Thoracic aorta (tissue), 2 donors: ENCODE data around the gene HOXB6. TPM values are rescaled to one million over a fixed set of nuclear protein-coding genes. Genes with fewer than 3 reads are reported as not detected.

Experiments used
- ATAC-seq: fragments of 150-250 bp; one replicate; pipeline ENCODE4 v1.8.0; 2017; ENCODE audit warnings: low read depth; ENCODE audit not compliant: insufficient number of reproducible peaks, low FRiP score
- DNase-seq: peaks from one replicate; pipeline ENCODE4 v3.0.0-alpha.2; 2020; ENCODE audit warnings: low spot score
- H3K27ac ChIP-seq, 2 donors: fragments of 200-600 bp; sonication (generic); 1 replicate in 1 of 2; 2 replicates in 1 of 2; pipeline ENCODE4 v1.5.1; 2016; ENCODE audit warnings: mild to moderate bottlenecking in 2 of 2, moderate library complexity in 2 of 2
- H3K27me3 ChIP-seq: fragments of 200-600 bp; sonication (generic); replicated peaks from 2 replicates; pipeline ENCODE4 v1.6.0; 2016; ENCODE audit warnings: mild to moderate bottlenecking; ENCODE audit not compliant: insufficient read depth
- H3K36me3 ChIP-seq: fragments of 200-600 bp; sonication (generic); one replicate; pipeline ENCODE4 v1.5.1; 2016
- H3K4me1 ChIP-seq, 2 donors: fragments of 200-600 bp; sonication (generic); 1 replicate in 1 of 2; 2 replicates in 1 of 2; pipeline versions ENCODE4 v1.5.1 to v1.6.0; 2016; ENCODE audit warnings: low read depth in 2 of 2, mild to moderate bottlenecking in 1 of 2; ENCODE audit not compliant: control insufficient read depth in 1 of 2
- H3K4me3 ChIP-seq: fragments of 200-600 bp; sonication (generic); 2 replicates; pipeline ENCODE4 v1.5.1; 2016; ENCODE audit warnings: mild to moderate bottlenecking
- H3K9me3 ChIP-seq: fragments of 200-600 bp; sonication (generic); 2 replicates; pipeline ENCODE4 v1.5.1; 2016
- total RNA-seq, 2 donors: library from RNA; depleted of rRNA; stranded (reverse); fragments of >200 nt; gene quantifications; one replicate each; pipeline versions ENCODE4 v1.1.0 to v1.2.3, GENCODE V29; 2016
- TF ChIP-seq, protein P1 (sequence below): fragments of 200-600 bp; sonication (generic); IDR thresholded peaks from one replicate; pipeline ENCODE4 v1.5.1; 2019; ENCODE audit warnings: antibody characterized with exemption

The HOXB6 gene
- total RNA-seq, 2 donors from 2014 or later, result 4.2 to 9.9 TPM

DNA sequence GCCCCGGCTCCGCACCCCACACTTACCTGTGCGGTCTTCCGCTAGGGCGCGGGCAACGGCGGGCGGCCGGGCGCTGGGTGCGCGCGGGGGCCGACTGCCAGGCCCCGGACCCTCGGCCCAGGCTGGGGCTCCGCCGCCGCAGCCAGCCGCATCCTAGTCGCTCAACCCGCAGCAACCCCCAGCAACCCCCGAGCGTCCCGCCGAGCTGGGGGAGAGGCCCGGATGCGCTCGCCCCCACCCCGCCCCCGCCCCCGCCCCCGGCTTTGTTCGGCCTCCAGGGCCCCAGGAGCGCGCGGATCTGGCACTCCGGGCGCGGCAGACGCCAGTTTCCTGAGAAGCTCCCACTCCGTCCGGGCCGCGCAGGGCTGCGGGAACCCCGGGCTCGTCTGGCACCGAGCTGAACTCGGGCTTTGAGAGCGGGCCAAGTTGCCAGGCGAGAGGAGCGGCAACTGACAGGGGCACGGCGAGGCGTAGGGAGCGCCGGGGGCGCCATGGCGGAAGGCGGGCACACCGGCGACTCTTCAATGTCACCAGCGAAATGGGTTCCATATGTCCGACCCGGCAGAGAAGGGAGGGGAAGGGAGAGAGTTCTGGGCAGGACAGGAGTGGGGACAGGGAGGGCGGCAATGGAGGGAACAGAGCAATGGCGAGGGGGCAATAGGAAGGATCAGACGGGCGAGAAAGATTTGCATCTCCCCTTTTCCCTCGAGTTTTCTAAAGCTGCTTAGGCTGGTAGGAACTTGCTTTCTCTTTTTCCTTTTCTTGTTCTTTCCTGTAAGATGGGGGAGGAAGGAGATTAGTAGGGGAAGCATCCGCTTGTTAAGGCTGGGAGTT, 40.4 kb downstream of the HOXB6 start:
- Histone ChIP-seq H3K9me3 (no peaks in the 10 kb centered on the region), H3K4me3 (peak overlapping the region; percentile 69), H3K27me3 (no peaks in the 10 kb centered on the region), H3K4me1 (peaks cover 17 to 96% of the 10 kb centered on the region in 2 donors), H3K36me3 (no peaks in the 10 kb centered on the region), H3K27ac (peak overlapping the region in 1 of 2 donors; percentile 43)
- ATAC-seq (no peak), DNase-seq (no peak)
- TF ChIP-seq, protein P1, sequence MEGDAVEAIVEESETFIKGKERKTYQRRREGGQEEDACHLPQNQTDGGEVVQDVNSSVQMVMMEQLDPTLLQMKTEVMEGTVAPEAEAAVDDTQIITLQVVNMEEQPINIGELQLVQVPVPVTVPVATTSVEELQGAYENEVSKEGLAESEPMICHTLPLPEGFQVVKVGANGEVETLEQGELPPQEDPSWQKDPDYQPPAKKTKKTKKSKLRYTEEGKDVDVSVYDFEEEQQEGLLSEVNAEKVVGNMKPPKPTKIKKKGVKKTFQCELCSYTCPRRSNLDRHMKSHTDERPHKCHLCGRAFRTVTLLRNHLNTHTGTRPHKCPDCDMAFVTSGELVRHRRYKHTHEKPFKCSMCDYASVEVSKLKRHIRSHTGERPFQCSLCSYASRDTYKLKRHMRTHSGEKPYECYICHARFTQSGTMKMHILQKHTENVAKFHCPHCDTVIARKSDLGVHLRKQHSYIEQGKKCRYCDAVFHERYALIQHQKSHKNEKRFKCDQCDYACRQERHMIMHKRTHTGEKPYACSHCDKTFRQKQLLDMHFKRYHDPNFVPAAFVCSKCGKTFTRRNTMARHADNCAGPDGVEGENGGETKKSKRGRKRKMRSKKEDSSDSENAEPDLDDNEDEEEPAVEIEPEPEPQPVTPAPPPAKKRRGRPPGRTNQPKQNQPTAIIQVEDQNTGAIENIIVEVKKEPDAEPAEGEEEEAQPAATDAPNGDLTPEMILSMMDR, result no peak

DNA sequence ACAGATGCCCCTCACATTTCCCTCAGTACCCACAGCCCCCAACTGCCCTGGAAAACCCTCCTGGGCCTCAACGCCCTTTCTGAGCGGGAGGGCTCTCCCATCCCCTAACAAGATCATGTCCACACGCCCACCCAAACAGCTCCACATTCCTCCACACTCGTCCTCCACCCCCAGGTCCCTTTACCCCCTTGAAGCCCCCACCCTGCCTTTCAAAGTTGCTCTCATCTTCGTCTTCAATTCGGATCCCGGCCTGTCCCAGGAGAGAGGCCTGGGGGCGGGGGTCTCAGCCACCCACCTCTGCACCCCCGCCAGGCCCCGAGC, 41.0 kb downstream of the HOXB6 start:
- Histone ChIP-seq H3K27ac (peak overlapping the region in 1 of 2 donors; percentile 42), H3K4me1 (peaks cover 14 to 96% of the 10 kb centered on the region in 2 donors), H3K4me3 (peak overlapping the region; percentile 69), H3K36me3 (no peaks in the 10 kb centered on the region), H3K27me3 (no peaks in the 10 kb centered on the region), H3K9me3 (no peaks in the 10 kb centered on the region)
- ATAC-seq, result no peak
- DNase-seq, result no peak
- TF ChIP-seq, protein P1, result no peak

DNA sequence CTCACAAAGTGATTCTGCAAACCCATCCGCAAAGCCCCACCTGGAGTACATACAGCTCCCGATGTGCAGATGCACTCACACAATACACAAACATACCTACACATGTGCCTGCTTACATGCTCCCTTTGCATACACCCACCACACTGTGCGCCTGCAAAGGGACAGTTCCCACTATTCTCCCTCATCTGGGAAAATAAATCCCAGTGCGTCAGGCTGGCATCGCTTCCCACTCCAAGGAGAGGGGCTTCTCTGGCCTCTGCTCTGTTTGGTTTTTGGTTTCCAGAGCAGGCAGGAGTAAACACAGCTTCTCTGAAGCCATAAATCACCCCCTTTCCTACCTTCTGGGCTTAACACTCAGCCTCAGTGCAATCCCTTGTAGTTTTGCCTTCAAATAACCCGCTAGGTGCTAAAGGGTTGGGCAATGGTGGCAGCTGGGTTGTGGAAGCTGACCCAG, 41.4 kb downstream of the HOXB6 start:
- no peaks in the 10 kb centered on the region for H3K36me3 ChIP-seq
- no peaks in the 10 kb centered on the region for H3K27me3 ChIP-seq
- H3K4me3 ChIP-seq, result peak overlapping the region; percentile 69
- H3K9me3 ChIP-seq, result no peaks in the 10 kb centered on the region
- peaks cover 14 to 96% of the 10 kb centered on the region in 2 donors for H3K4me1 ChIP-seq
- TF ChIP-seq, protein P1, result no peak
- DNase-seq (no peak), ATAC-seq (no peak)
- peak overlapping the region in 1 of 2 donors; percentile 42 for H3K27ac ChIP-seq

DNA sequence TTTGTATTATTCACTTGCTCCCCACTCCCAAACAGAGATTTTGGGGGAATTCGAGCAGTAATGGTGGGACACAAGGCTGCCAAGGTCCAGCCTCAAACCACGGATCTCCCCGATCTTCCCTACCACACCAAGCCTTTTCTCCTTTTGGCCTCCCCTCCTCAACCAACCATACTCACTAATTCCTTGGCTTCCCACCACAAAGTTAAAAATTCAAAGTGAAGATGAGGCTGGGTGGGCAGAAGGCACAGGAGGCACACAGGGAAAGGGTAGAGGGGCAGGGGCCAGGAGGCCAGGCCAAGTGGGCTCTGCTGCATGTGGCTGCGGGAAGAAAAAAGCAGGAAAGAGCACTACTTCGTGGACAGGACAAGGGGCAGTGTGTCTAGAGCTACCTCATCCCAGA, 41.9 kb downstream of the HOXB6 start:
- no peaks in the 10 kb centered on the region for H3K27me3 ChIP-seq
- ATAC-seq (no peak), DNase-seq (no peak)
- H3K9me3 ChIP-seq, result no peaks in the 10 kb centered on the region
- TF ChIP-seq, protein P1, result no peak
- H3K27ac ChIP-seq, result peak overlapping the region in 1 of 2 donors; percentile 13
- peaks cover 16 to 96% of the 10 kb centered on the region in 2 donors for H3K4me1 ChIP-seq
- no peak overlapping the region for H3K4me3 ChIP-seq
- no peaks in the 10 kb centered on the region for H3K36me3 ChIP-seq

DNA sequence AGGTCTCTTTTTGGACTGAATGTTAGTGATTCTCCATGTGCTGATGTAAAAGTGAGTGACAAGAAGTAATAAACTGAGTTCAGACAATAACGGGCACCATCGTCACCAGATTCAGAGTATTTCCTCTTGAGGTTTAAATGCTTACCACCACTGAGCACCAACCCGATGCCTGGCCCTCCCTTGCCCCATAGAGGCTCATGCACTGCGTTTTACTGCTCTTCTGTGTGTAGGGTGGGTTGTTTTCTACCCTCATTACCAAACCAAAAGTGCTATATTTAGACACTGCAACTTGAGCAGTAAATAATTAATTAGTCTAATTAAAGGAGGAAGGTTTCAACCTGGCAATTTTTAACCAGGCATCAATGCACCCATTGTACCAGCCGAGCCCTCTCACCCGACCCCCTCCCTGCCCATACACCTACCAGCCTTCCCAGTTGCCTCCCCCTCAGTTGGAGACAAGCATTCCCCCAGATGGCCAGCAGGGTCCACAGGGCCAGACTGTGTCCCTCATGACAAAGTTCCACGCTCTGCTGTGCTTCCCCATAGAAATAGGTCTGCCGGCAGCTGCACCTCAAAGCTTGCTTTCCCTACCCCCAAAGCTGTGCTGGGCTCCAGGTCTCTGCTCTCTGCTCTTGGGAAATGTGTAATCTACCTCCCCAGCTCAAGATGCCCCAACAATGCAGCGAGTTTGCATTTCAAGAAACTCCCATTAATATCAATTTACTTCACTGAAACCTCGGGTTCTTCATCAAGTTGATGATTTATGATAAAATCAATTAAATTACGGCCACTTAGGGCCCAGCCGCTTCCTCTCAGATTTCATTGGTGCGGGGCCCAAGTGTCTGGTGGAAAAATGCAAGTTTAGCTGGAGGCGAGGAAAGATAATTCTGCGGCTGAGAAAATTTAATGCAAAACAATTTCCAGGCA, 42.6 kb downstream of the HOXB6 start:
- no peaks in the 10 kb centered on the region for H3K36me3 ChIP-seq
- H3K9me3 ChIP-seq, result no peaks in the 10 kb centered on the region
- no peak for DNase-seq
- H3K4me3 ChIP-seq, result no peak overlapping the region
- H3K27me3 ChIP-seq, result no peaks in the 10 kb centered on the region
- H3K27ac ChIP-seq, result peak overlapping the region in 1 of 2 donors; percentile 3
- peaks cover 21 to 96% of the 10 kb centered on the region in 2 donors for H3K4me1 ChIP-seq
- ATAC-seq, result no peak
- TF ChIP-seq, protein P1, result peak; percentile 17
